Right lobe of liver (tissue), 4 donors: ENCODE measurements around the gene U2AF1L4.
A peak's percentile ranks its signal among the peaks of the same experiment; 100 is the strongest.

Source experiments
- CTCF ChIP-seq, 4 donors: fragments of 200-600 bp in 3 of 4; fragments of 450-650 bp in 1 of 4; IDR thresholded peaks; one replicate each; pipeline versions ENCODE4 v1.5.1 to v1.8.0; 2016 to 2022; ENCODE audit warnings: antibody characterized with exemption in 4 of 4, mild to moderate bottlenecking in 2 of 4
- POLR2A ChIP-seq: fragments of 450-650 bp; IDR thresholded peaks from one replicate; pipeline ENCODE4 v1.6.1; 2017; ENCODE audit warnings: antibody characterized with exemption, mild to moderate bottlenecking
- donor health status: DM: no; HTN: no; CAD: no.
- donor health status: DM: no; HTN: no; CAD: no.
- donor health status: DM: no; HTN: yes; CAD: no.

- TF ChIP-seq POLR2A = no peak
- peak; percentile 27 to 39 (median 35) for TF ChIP-seq CTCF (IDR thresholded peaks at IDR 0.05)
Observed at GRCh38 chr19:35744430-35745327, 539 bp downstream of the U2AF1L4 start.
